Cardiac fibroblast (primary cell): ENCODE data around the gene ENOX1.

Experiments
- DNase-seq, 2 donors: peaks; one replicate each; pipeline versions ENCODE4 v3.0.0 to v3.0.0-alpha.2; 2010; ENCODE audit warnings: low read depth in 2 of 2
- H3K4me3 ChIP-seq, 2 donors: replicated peaks in 1 of 2; 1 replicate in 1 of 2; 2 replicates in 1 of 2; pipeline ENCODE4 v1.5.1; 2011; ENCODE audit warnings: low read depth in 2 of 2, low read length in 2 of 2, mild to moderate bottlenecking in 2 of 2, moderate library complexity in 1 of 2
- TF ChIP-seq, protein P1 (sequence below): IDR thresholded peaks from one replicate; pipeline ENCODE4 v1.5.1; 2011; ENCODE audit warnings: low read depth, mild to moderate bottlenecking, low read length, inconsistent platforms

ENOX1 gene

DNA sequence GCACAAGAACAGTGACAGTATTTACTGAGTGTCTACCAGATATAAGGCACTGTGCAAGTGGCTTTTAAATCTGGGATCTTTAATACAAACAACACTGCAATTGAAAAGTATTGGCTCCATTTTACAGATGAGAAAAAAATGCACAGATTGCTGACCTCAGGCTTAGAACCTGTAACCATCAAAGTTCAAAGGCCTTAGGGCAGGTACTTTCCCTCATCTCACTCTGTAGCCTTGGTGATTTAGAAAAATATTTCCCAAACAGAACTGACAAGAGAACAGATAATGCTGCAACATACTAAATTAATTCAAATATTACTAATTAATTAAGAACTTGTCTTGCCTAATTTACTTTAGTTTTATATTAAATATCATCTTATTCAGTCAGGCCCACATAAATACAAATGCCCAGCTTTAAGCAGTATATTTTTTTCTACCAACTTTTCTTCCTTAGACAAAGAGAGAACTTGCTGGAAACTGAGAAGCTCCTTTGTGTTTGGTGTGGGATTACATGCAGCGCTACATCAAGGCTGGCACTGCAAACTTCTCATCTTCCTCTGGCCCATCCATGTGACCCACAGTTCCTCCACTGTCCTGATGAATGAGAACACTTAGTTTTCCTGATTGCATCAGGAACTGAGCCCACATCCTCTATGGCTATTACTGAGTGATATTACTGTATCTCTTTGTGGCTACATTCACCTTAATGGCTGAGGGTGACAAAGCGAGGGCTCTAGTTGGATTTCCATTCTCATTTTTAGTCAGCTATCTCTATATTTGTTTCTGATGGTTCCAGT is 302.1 kb downstream of the ENOX1 start:
- no peak for DNase-seq
- no peak overlapping the region for H3K4me3 ChIP-seq
- TF ChIP-seq, protein P1, sequence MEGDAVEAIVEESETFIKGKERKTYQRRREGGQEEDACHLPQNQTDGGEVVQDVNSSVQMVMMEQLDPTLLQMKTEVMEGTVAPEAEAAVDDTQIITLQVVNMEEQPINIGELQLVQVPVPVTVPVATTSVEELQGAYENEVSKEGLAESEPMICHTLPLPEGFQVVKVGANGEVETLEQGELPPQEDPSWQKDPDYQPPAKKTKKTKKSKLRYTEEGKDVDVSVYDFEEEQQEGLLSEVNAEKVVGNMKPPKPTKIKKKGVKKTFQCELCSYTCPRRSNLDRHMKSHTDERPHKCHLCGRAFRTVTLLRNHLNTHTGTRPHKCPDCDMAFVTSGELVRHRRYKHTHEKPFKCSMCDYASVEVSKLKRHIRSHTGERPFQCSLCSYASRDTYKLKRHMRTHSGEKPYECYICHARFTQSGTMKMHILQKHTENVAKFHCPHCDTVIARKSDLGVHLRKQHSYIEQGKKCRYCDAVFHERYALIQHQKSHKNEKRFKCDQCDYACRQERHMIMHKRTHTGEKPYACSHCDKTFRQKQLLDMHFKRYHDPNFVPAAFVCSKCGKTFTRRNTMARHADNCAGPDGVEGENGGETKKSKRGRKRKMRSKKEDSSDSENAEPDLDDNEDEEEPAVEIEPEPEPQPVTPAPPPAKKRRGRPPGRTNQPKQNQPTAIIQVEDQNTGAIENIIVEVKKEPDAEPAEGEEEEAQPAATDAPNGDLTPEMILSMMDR: no peak

DNA sequence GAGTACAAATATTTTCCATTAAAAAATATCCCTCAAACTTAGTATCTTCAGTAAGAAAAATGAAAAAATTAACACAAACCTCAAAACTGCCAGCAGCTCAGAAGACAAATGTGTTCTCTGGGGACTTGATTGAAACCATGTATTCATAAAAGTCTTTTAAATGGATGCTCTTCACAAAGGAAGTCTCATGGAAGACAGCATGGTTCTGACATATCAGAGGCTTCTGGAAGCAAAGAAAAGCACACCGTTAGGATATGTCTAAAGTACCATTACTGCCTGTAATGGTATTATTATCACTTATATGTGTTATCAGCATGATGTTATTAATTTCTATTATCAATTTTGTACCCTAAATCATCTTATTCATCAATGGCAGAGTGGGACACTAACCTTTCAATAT is 302.8 kb downstream of the ENOX1 start:
- TF ChIP-seq, protein P1: no peak
- DNase-seq: no peak
- H3K4me3 ChIP-seq: no peak overlapping the region

DNA sequence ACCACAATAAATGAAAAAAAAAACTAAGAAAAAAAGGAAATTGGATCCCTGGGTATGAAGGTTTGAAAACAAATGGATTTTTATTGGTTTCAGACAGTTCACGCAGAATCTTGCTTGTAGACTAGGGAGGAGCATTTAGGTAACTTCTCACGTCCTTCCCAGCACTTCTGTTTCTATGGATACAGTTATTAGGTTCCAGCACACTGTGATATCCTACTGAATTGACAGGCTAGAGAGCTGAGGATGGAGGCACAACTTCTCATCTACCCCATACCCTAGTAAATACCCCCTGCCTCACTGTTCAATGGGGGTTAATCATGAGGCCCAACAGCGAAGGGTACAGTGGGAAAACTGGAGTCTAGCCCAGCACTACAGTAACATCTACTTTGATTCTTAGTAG is 304.1 kb downstream of the ENOX1 start:
- no peak for DNase-seq
- H3K4me3 ChIP-seq: no peak overlapping the region
- TF ChIP-seq, protein P1: no peak

DNA sequence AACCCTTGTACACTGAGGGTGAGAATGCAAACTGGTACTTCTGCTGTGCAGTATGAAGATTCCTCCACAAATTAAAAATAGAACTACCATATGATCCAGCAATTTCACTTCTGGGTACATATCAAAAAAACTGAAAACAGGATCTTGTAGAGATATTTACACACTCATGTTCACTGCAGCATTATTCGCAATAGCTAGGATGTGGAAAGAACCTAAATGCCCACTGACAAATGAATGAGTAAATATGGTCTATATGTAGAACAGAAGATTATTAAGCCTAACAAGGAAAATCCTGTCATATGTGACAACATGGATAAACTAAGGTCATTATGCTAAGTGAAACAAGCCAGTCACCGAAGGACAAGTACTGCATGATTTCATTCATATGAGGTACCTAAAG is 304.7 kb downstream of the ENOX1 start:
- no peak overlapping the region for H3K4me3 ChIP-seq
- TF ChIP-seq, protein P1: no peak
- no peak for DNase-seq

DNA sequence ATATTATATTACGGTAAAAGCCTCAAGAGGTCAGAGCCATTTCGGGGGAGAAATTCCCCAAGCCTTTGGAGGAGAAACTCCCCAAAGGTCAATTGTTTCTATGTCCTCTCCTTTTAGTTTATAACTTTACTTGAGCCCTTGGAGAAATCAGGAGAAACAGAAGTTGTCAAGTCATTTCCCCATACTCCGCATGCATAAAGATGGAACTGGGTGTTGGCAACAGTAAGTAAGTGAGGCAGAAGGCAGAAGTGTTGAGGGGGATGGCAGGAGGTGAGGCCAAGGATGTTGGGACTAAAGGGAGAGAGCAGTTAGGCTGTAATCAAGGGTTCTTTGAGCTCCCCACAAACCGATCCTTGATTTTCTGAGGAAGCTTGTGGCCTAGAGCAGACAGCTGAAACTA is 307.9 kb downstream of the ENOX1 start:
- DNase-seq: no peak
- TF ChIP-seq, protein P1: no peak
- no peak overlapping the region for H3K4me3 ChIP-seq

DNA sequence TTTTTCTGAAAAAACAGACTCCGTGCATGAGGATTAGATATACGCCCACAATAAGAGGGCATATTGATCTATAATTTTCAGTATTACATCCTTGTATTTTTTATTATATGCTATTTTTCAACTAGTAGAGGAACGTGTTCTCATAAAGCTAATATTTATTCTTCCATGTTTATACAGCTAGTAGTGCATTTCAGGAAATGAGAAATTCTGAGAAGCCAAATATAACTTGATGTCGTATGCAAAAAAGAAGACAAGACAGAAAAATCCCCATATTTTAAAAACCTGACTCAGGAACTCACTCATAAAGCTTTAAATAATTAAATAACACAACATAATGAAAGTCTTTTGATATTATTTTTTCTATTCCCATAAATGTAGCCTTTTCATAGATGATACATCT is 308.6 kb downstream of the ENOX1 start:
- no peak for DNase-seq
- no peak overlapping the region for H3K4me3 ChIP-seq
- TF ChIP-seq, protein P1: no peak

DNA sequence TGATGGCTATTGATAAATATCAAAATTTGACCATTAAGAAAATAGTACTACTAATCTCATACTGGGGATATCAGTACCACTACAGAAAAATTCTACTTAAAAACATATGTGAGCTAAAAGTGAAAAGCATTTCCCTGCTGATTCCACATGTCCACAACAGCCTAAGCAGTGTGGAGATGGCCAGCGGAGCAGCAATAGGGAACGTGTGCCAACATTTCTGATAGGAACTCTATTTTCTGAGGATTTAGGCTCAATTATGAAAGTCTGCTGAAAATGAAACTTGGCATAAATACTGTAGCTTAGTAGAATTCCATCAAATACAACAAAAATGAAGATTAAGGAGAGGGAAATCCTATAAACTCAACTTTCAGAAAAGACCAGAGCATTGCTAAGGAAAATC is 311.6 kb downstream of the ENOX1 start:
- H3K4me3 ChIP-seq: no peak overlapping the region
- TF ChIP-seq, protein P1: no peak
- DNase-seq: peak in 1 of 2 donors; percentile 42
